ENCODE data around the gene SORCS3. TPM values are rescaled to one million over a fixed set of nuclear protein-coding genes. Genes with fewer than 3 reads are reported as not detected.

Gene SORCS3
- total RNA-seq, 4 donors from 2014 or later = not detected

DNA sequence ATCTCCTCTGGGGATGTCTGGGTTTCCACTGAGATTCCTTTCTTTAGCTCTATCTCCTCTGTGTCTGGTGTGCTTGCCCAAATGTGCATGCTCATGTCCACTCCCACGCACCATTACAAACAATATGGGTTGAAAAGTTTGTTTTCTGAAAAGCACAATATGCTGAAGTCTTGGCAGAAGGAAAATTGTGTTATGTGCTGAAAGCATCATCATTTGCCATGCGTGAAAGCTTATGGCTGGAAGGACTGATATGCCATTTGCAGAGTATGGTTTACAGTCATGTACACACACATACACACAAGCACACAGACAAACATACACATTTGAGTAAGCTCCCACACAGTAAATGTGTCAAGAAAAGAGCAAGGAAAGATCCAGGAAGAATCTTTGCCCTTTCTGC is 231.6 kb downstream of the SORCS3 start:
- no peaks in the 10 kb centered on the region for H3K9me3 ChIP-seq
- H3K4me1 ChIP-seq = no peaks in the 10 kb centered on the region
- WGBS, 2 donors = 82% methylated on average over 2 of the region's 2 CpGs
- no peaks in the 10 kb centered on the region for H3K36me3 ChIP-seq
- intact Hi-C loops (cut with DNase I) = no loop called here
- no peak overlapping the region for H3K4me3 ChIP-seq (replicated peaks in 1 of 3)
- H3K27me3 ChIP-seq = no peaks in the 10 kb centered on the region
- TF ChIP-seq, protein P1, sequence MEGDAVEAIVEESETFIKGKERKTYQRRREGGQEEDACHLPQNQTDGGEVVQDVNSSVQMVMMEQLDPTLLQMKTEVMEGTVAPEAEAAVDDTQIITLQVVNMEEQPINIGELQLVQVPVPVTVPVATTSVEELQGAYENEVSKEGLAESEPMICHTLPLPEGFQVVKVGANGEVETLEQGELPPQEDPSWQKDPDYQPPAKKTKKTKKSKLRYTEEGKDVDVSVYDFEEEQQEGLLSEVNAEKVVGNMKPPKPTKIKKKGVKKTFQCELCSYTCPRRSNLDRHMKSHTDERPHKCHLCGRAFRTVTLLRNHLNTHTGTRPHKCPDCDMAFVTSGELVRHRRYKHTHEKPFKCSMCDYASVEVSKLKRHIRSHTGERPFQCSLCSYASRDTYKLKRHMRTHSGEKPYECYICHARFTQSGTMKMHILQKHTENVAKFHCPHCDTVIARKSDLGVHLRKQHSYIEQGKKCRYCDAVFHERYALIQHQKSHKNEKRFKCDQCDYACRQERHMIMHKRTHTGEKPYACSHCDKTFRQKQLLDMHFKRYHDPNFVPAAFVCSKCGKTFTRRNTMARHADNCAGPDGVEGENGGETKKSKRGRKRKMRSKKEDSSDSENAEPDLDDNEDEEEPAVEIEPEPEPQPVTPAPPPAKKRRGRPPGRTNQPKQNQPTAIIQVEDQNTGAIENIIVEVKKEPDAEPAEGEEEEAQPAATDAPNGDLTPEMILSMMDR (IDR thresholded peaks at IDR 0.05) = no peak
- no peak for TF ChIP-seq POLR2A (IDR thresholded peaks at IDR 0.05)
- no peak for DNase-seq
- H3K27ac ChIP-seq = no peak overlapping the region

GRCh38 chr10:104873161-104873560 is 232.1 kb downstream of the SORCS3 start:
- H3K27me3 ChIP-seq = no peaks in the 10 kb centered on the region
- DNase-seq = no peak
- no peak overlapping the region for H3K27ac ChIP-seq
- no peak for TF ChIP-seq POLR2A (IDR thresholded peaks at IDR 0.05)
- TF ChIP-seq, protein P1 (IDR thresholded peaks at IDR 0.05) = no peak
- no peak overlapping the region for H3K4me3 ChIP-seq (replicated peaks in 1 of 3)
- intact Hi-C loops (cut with DNase I) = no loop called here
- H3K9me3 ChIP-seq = no peaks in the 10 kb centered on the region
- no peaks in the 10 kb centered on the region for H3K36me3 ChIP-seq
- H3K4me1 ChIP-seq = no peaks in the 10 kb centered on the region

DNA sequence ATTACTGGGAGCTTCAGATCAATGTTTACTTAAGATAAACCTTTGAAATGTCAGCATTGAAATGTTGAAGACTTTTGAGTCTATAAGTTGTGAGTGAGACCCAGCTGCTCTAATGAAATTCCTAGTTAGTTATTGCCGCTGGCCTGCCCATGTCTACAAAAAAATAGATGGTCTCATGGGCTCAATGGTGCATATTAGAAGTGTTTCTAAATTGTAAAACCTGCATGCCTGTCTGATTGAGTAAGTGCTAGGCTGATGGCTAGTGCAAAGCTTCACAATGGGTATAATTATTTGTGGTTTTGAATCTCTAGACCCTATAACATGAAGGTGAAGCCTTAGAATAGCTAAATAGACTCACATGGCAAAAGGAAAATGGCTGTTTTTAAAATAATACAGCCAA is 234.5 kb downstream of the SORCS3 start:
- H3K27me3 ChIP-seq = no peaks in the 10 kb centered on the region
- H3K36me3 ChIP-seq = no peaks in the 10 kb centered on the region
- no peaks in the 10 kb centered on the region for H3K4me1 ChIP-seq
- H3K9me3 ChIP-seq = no peaks in the 10 kb centered on the region
- intact Hi-C loops (cut with DNase I) = no loop called here
- TF ChIP-seq POLR2A (IDR thresholded peaks at IDR 0.05) = no peak
- no peak overlapping the region for H3K27ac ChIP-seq
- 30 to 41% methylated on average over 1 of the region's 1 CpG for WGBS, 2 donors
- no peak overlapping the region for H3K4me3 ChIP-seq (replicated peaks in 1 of 3)
- DNase-seq = no peak

GRCh38 chr10:104880624-104881398 is 239.7 kb downstream of the SORCS3 start:
- H3K4me1 ChIP-seq = no peaks in the 10 kb centered on the region
- no peaks in the 10 kb centered on the region for H3K27me3 ChIP-seq
- WGBS, 2 donors = 59 to 60% methylated on average over 5 of the region's 5 CpGs
- H3K4me3 ChIP-seq (replicated peaks in 1 of 3) = no peak overlapping the region
- no peaks in the 10 kb centered on the region for H3K36me3 ChIP-seq
- H3K9me3 ChIP-seq = no peaks in the 10 kb centered on the region
- intact Hi-C loops (cut with DNase I) = no loop called here
- TF ChIP-seq, protein P1 (IDR thresholded peaks at IDR 0.05) = no peak
- no peak for TF ChIP-seq POLR2A (IDR thresholded peaks at IDR 0.05)
- H3K27ac ChIP-seq = no peak overlapping the region
- DNase-seq = no peak

DNA sequence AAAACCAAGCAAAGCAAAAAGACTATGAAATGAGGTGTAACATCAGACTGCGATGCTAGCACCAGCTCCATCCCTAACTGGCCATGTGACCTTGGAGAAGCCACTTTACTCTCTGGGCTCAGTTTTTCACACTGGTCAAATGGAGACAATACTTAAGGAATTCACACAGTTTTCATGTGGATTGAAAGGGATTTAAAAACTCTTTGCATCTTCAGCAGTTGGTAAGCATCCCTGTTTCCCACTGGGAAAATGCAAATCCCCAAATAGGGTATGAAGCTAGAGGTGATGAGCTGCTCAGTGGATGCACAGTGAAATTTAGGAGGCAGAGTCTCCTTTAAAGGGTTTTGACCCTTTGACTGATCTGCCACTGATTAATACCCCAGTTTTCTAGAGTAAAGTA is 240.7 kb downstream of the SORCS3 start:
- Histone ChIP-seq H3K4me1 (no peaks in the 10 kb centered on the region), H3K27me3 (no peaks in the 10 kb centered on the region), H3K9me3 (no peaks in the 10 kb centered on the region), H3K4me3 (replicated peaks in 1 of 3) (no peak overlapping the region), H3K36me3 (no peaks in the 10 kb centered on the region), H3K27ac (no peak overlapping the region)
- no peak for DNase-seq
- no peak for TF ChIP-seq POLR2A (IDR thresholded peaks at IDR 0.05)
- TF ChIP-seq, protein P1 (IDR thresholded peaks at IDR 0.05) = no peak
- intact Hi-C loops (cut with DNase I) = no loop called here
- 70 to 73% methylated on average over 1 of the region's 1 CpG for WGBS, 2 donors
